Left lung (tissue), 10 donors: ENCODE results near the gene M1AP. TPM values are rescaled to one million over a fixed set of nuclear protein-coding genes. Genes with fewer than 3 reads are reported as not detected.

Experiments
- ATAC-seq: fragments of 200-7000 bp; cut with Tn5 transposase; one replicate; pipeline ENCODE4 v1.9.1; 2020; ENCODE audit warnings: moderate library complexity
- DNase-seq, 4 donors: peaks; one replicate each; pipeline ENCODE4 v3.0.0-alpha.2; 2013 to 2020
- H3K27ac ChIP-seq, 2 donors: fragments of 200-600 bp; sonication (generic) in 1 of 2; one replicate each; pipeline versions ENCODE4 v1.5.0 to v1.8.0; 2020 to 2021
- H3K27me3 ChIP-seq, 2 donors: fragments of 200-600 bp; sonication (generic) in 1 of 2; one replicate each; pipeline versions ENCODE4 v1.5.0 to v1.8.0; 2020 to 2021
- H3K36me3 ChIP-seq, 2 donors: fragments of 200-600 bp; sonication (generic) in 1 of 2; one replicate each; pipeline versions ENCODE4 v1.5.0 to v1.8.0; 2020 to 2021
- H3K4me1 ChIP-seq, 2 donors: fragments of 200-600 bp; one replicate each; pipeline ENCODE4 v1.8.0; 2021
- H3K4me3 ChIP-seq, 2 donors: fragments of 200-600 bp; sonication (generic) in 1 of 2; one replicate each; pipeline versions ENCODE4 v1.5.0 to v1.8.0; 2020 to 2021; ENCODE audit warnings: mild to moderate bottlenecking in 1 of 2
- H3K9me3 ChIP-seq, 2 donors: fragments of 200-600 bp; sonication (generic) in 1 of 2; one replicate each; pipeline versions ENCODE4 v1.5.0 to v1.8.0; 2020 to 2021
- CTCF ChIP-seq, 2 donors: fragments of 200-600 bp; sonication (generic) in 1 of 2; IDR thresholded peaks; one replicate each; pipeline versions ENCODE4 v1.5.0 to v1.8.0; 2021; ENCODE audit warnings: antibody characterized with exemption in 2 of 2
- intact Hi-C, 2 donors: fragments of 100-400 bp; cut with DNase I; formaldehyde crosslinking; loops; one replicate each; pipeline versions ENCODE4 v1.11.2 to v1.14.2; 2022
- polyA plus RNA-seq, 6 donors: library from polyadenylated mRNA; unstranded; fragments of 120-200 nt; gene quantifications; one replicate each; pipeline ENCODE4 v1.2.1, GENCODE V29; 2013; ENCODE audit not compliant: insufficient read length in 6 of 6
- total RNA-seq, 2 donors: library from RNA; stranded (reverse); fragmentation: NEBNext Ultra II Directional; extraction: Animal tissue kit (Norgen Biotek cat#: 25700); gene quantifications; one replicate each; pipeline ENCODE4 v1.2.1, GENCODE V29; 2021
- donor health status: DM: no; HTN: yes; CAD: no.
- donor health status: DM: no; HTN: no; CAD: no.

The M1AP gene
- total and polyA plus RNA-seq, 8 donors = 0.14 to 1.1 (median 0.36) TPM

- no peak for TF ChIP-seq CTCF (IDR thresholded peaks at IDR 0.05)
Measured at GRCh38 chr2:74525717-74526648, 122.1 kb downstream of the M1AP start, which contains the start of gene DQX1. Gene DQX1, minus strand, starts transcription at chr2:74526231. Its CDS starts 502 bp downstream, at chr2:74525729.

GRCh38 chr2:74524955-74525716 lies 123.0 kb downstream of the M1AP start:
- Histone ChIP-seq H3K4me3 (no peak overlapping the region), H3K27me3 (peaks cover 3 to 14% of the 10 kb centered on the region in 2 donors), H3K9me3 (no peaks in the 10 kb centered on the region), H3K27ac (no peak overlapping the region), H3K4me1 (peaks cover 8 to 16% of the 10 kb centered on the region in 2 donors), H3K36me3 (peaks cover 0 to 25% of the 10 kb centered on the region in 2 donors)
- intact Hi-C loops = no loop called here
- ATAC-seq (no peak), DNase-seq (no peak)
- no peak for TF ChIP-seq CTCF (IDR thresholded peaks at IDR 0.05)

More at GRCh38 chr2:74525717-74526648, 122.1 kb downstream of the M1AP start, which contains the start of gene DQX1:
- Histone ChIP-seq H3K27ac (no peak within 1 kb of the TSS), H3K4me1 (peaks cover 11 to 22% of the 10 kb centered on the region in 2 donors), H3K9me3 (no peaks in the 10 kb centered on the region), H3K4me3 (no peak within 1 kb of the TSS), H3K27me3 (peaks cover 0 to 5% of the 10 kb centered on the region in 2 donors), H3K36me3 (peaks cover 0 to 25% of the 10 kb centered on the region in 2 donors)
- intact Hi-C loops = no loop called here
- DNase-seq (peak in 1 of 4 donors; percentile 16), ATAC-seq (no peak)

- intact Hi-C loops = no loop called here
- no peaks in the 10 kb centered on the region for H3K9me3 ChIP-seq
- peaks cover 0 to 25% of the 10 kb centered on the region in 2 donors for H3K36me3 ChIP-seq
- H3K4me3 ChIP-seq = no peak overlapping the region
- DNase-seq (no peak), ATAC-seq (no peak)
- H3K27me3 ChIP-seq = peaks cover 8 to 25% of the 10 kb centered on the region in 2 donors
- TF ChIP-seq CTCF (IDR thresholded peaks at IDR 0.05) = no peak
- H3K4me1 ChIP-seq = peaks cover 8 to 15% of the 10 kb centered on the region in 2 donors
- no peak overlapping the region for H3K27ac ChIP-seq
Measured at GRCh38 chr2:74524005-74524404, 124.1 kb downstream of the M1AP start.

- Histone ChIP-seq H3K4me1 (no peaks in the 10 kb centered on the region), H3K4me3 (no peak overlapping the region), H3K9me3 (no peaks in the 10 kb centered on the region), H3K27ac (no peak overlapping the region), H3K36me3 (peaks cover 0 to 23% of the 10 kb centered on the region in 2 donors), H3K27me3 (peaks cover 23 to 40% of the 10 kb centered on the region in 2 donors)
- DNase-seq (no peak), ATAC-seq (no peak)
- intact Hi-C loops = no loop called here
- TF ChIP-seq CTCF (IDR thresholded peaks at IDR 0.05) = no peak
Measured at GRCh38 chr2:74522516-74522915, 125.6 kb downstream of the M1AP start.
